Stimulated activated CD8-positive, alpha-beta memory T cell treated with anti-CD3 and anti-CD28 coated beads, Interleukin-2, amount 100 ng/mL, for 48 hours (primary cell): Measurements from ENCODE around the gene NDUFA1.
"Not testable (repeated sequence)": the region's sequence is repeated elsewhere in the genome, so short reads cannot be mapped to it uniquely, and the experiment has no call there.

Experiments
- DNase-seq, 2 donors: peaks; one replicate each; pipeline ENCODE4 v3.0.0-alpha.2; 2020; ENCODE audit warnings: low read depth in 2 of 2

Gene NDUFA1

GRCh38 chrX:119900976-119901375 lies 29.3 kb downstream of the NDUFA1 start:
- no peak for DNase-seq

- no peak for DNase-seq
Observed at GRCh38 chrX:119916310-119916709, 44.7 kb downstream of the NDUFA1 start.

- DNase-seq = no peak
Observed at GRCh38 chrX:119917877-119918276, 46.2 kb downstream of the NDUFA1 start.

DNA sequence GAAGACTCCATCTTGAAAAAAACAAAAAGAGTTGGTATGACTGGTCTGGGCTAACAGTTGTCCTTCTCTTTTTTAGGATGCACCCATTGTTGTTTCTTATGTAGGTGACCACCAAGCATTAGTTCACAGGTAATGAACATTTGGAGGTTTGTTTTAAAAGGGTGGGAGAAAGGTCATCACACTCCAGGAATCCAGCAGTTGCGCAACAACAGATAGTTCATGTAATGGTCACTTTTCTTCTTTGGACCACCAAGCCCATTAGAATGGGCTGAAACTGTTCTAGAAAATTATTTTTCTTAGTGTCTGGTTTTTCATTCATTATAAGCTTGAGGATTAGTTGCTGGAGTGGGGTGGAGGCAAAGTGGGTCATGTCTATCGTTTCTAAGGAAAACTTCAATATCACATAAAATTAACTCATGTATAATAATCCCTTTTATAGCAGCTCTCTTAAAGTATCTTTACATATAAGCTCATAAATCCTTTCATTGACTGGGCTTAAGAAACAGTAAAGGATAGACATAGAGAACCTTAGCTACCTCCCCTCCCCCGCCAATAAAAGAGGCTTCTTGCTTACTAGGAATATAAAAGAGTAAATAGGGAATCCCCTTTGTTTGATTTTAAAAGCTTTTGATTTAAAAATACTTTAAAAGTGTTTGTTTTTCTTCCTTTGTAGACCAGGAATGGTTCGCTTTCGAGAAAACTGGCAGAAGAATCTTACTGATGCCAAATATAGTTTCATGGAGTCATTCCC lies 48.4 kb downstream of the NDUFA1 start:
- DNase-seq = no peak

DNA sequence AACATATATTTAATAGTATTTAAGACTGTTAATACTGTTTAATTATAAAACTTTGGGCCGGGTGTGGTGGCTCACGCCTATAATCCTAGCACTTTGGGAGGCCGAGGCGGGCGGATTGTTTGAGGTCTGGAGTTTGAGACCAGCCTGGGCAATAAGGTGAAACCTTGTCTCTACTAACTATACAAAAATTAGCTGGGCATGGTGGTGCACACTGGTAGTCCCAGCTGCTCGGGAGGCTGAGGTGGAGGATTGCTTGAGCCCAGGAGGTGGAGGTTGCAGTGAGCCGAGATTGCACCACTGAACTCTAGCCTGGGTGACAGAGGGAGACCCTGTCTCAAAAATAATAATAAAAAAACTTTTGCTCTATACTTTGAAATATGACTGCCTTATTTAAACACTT lies 50.8 kb downstream of the NDUFA1 start:
- not testable (repeated sequence) for DNase-seq
